Activated naive CD4-positive, alpha-beta T cell treated with anti-CD3 and anti-CD28 coated beads, Interleukin-2, amount 50 U/mL, for 72 hours (primary cell): Measurements from ENCODE around the gene CHD1. TPM values are rescaled to one million over a fixed set of nuclear protein-coding genes. Genes with fewer than 3 reads are reported as not detected.
"Not testable (repeated sequence)": the region's sequence is repeated elsewhere in the genome, so short reads cannot be mapped to it uniquely, and the experiment has no call there.

Experiments
- ATAC-seq, 2 donors: fragments of 150-1000 bp; cut with Tn5 transposase; 2 replicates each; pipeline ENCODE4 v1.10.0; 2021; ENCODE audit warnings: mild to moderate bottlenecking in 2 of 2, moderate library complexity in 2 of 2
- DNase-seq, 2 donors: peaks; one replicate each; pipeline ENCODE4 v3.0.0; 2021 to 2022; ENCODE audit warnings: low spot score in 2 of 2
- H3K27ac Mint-ChIP-seq, 2 donors: one replicate each; pipeline ENCODE4 v1.8.0; 2022; ENCODE audit warnings: mild to moderate bottlenecking in 2 of 2, mixed read lengths in 2 of 2
- H3K36me3 Mint-ChIP-seq, 2 donors: one replicate each; pipeline ENCODE4 v1.8.0; 2022; ENCODE audit warnings: mixed read lengths in 2 of 2
- H3K9me3 Mint-ChIP-seq, 2 donors: one replicate each; pipeline ENCODE4 v1.8.0; 2022; ENCODE audit warnings: mixed read lengths in 2 of 2
- total RNA-seq, 2 donors: library from RNA; stranded (reverse); gene quantifications; one replicate each; pipeline ENCODE4 v1.2.3, GENCODE V29; 2022

Gene CHD1
- total RNA-seq: 10 to 100 TPM; 49.9 to 86.0 TPM

DNA sequence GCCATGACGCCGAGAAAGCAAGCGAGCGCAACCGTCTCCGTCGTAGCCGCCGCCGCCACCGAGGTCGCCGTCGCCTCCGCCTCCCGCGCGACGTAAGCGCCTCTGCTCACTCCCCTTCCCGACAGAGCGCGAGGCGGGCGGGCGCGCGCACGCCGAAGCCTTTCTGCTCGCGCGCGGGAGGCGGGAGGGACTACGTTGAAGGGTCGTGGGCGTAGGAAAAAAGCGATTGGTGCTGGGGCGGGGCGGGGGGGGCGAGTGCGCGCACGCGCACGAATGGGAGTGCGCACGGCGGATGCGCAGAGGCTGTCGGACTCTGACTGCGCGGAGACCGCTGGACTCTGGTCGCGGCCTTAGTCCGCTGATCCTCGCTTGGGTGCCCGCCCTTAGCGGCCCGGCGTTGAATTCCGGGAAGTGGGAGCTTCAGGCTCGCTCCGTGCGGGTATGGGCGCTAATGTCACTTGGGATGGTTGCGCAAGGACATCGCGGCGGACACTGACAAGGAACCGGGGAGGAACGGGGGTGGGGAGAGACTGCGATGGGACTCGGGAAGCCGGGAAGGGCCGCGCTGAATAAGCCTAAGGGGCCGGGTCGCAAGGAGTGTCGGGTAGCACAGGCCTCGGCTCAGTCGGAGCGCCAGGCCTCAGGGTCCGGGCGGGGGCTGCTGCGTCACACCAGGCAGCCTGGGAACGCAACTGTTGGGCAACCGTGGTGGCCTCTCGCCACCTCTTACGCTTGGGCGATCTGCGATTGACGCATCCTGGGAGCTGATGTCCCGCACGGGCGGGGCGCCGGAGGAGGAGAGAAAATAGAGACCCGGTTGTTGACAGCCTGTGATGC, at the start of gene CHD1:
Gene CHD1, minus strand, starts transcription at position 135 of the 837 bp plus-strand sequence. CDS start 2,621 bp downstream, outside the sequence.
- Mint-ChIP-seq H3K27ac (peak within 1 kb of the TSS; percentile 98 to 100), H3K9me3 (peaks cover 4 to 6% of the 10 kb centered on the region in 2 donors), H3K36me3 (peaks cover 22 to 26% of the 10 kb centered on the region in 2 donors)
- ATAC-seq (peak; percentile 75 to 81), DNase-seq (peak; percentile 92 to 96)

DNA sequence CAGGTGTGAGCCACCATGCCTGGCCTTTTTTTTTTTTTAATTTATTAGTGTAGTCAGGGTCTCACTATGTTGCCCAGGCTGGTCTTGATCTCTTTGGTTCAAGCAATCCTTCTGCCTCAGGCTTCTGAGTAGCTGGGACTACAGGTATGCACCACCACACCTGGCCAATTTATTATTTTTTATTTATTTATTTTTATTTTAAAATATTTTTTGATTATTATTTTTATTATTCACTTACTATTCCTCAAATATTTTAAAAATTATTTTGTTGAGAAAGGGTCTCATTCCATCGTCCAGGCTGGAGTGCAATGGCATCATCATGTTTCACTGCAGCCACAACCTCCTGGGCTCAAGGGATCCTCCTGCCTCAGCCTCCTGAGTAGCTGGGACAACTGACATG, 49.7 kb upstream of the CHD1 start:
- no peaks in the 10 kb centered on the region for H3K9me3 Mint-ChIP-seq
- H3K36me3 Mint-ChIP-seq: no peaks in the 10 kb centered on the region
- ATAC-seq (no peak), DNase-seq (no peak)
- H3K27ac Mint-ChIP-seq: no peak overlapping the region

DNA sequence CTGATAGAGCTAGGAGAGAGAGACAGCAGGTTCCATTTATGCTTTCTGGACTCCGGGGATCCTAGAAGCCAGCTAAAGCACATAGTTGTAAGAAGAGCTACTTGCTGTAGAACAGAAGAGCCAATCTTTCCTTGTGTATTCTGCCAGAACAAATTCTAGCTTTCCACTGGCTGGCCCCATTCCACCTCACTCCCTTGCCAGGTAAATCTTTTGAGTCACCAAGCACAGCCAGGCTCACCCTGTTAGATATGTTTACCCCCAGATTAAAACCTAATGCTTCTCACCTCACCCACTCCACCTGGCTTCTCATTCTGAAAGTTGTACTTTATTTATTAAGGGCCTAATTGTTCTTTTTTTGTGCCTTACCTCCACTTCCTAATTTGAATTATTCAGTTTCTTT, 48.9 kb upstream of the CHD1 start:
- no peak for DNase-seq
- Mint-ChIP-seq H3K36me3 (no peaks in the 10 kb centered on the region), H3K27ac (no peak overlapping the region), H3K9me3 (no peaks in the 10 kb centered on the region)
- no peak for ATAC-seq

DNA sequence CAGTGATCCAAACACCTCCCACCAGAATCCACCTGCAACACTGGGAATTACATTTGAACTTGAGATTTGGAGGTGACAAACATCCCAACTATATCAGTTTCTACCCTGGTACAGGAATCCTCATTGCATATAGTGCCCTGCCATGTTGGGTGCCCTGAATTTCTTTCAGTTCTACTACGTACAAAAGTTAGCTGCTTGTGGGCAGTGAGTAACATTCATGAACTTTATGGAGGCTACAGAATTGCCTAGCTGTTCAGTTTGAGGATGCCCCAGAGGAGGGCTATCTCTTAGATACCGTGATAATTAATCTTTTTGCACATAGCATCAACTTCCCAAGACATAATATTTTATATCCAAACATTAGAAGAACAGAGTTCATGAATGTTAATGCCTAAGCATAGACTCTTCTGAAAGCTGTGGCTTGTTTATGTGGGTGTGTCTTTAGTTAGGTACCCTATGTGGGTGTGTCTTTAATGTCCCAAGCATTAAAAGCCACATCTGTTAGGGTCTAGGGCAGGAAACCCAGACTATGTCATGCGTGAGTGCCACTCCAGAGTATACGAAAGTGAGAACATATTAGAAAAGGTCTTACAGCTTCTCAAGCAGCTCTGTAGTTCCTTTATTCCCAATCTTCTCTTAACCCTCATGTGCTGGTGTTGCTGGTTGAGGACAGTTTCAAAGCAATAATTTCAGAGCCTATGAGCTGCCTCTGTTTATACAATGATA, 47.0 kb upstream of the CHD1 start:
- Mint-ChIP-seq H3K36me3 (no peaks in the 10 kb centered on the region), H3K9me3 (no peaks in the 10 kb centered on the region), H3K27ac (no peak overlapping the region)
- ATAC-seq (no peak), DNase-seq (no peak)

DNA sequence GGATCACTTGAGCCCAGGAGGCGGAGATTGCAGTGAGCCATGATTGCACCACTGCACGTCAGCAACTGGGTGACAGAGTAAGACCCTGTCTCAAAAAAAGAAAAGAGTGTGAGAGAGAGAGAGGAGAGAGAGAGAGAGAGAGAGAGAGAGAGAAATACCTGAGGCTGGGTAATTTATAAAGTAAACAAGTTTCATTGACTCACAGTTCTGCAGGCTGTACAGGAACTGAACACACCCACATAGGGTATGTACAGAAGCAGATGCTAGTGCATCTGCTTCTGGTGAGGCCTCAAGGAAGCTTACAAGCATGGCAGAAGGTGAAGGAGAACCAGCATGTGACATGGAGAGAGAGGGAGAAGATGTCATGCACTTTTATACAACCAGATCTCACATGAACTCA, 46.4 kb upstream of the CHD1 start:
- Mint-ChIP-seq H3K36me3 (no peaks in the 10 kb centered on the region), H3K9me3 (no peaks in the 10 kb centered on the region), H3K27ac (peak overlapping the region in 1 of 2 donors; percentile 40)
- ATAC-seq (peak in 1 of 2 donors; percentile 49), DNase-seq (no peak)

DNA sequence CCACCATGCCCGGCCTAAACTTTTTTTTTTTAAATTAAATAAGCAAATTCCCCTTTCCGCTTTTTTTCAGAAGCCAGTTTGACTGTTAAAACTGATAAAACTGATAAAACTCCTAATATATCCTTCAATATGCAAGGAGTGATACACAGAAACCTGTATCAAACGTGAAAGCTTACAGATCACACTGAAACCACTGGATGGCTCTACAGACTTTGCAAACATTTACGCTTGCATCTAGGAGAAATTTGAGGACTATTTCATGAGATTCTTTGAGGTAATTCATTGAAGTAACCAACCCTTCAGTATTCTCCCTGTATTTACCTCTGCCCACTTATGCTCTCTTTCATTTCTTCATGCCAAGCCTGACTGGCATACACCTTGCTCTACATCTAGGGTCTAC, 40.6 kb upstream of the CHD1 start:
- ATAC-seq (no peak), DNase-seq (no peak)
- Mint-ChIP-seq H3K36me3 (peaks cover 0 to 6% of the 10 kb centered on the region in 2 donors), H3K9me3 (peaks cover 0 to 5% of the 10 kb centered on the region in 2 donors), H3K27ac (no peak overlapping the region)

DNA sequence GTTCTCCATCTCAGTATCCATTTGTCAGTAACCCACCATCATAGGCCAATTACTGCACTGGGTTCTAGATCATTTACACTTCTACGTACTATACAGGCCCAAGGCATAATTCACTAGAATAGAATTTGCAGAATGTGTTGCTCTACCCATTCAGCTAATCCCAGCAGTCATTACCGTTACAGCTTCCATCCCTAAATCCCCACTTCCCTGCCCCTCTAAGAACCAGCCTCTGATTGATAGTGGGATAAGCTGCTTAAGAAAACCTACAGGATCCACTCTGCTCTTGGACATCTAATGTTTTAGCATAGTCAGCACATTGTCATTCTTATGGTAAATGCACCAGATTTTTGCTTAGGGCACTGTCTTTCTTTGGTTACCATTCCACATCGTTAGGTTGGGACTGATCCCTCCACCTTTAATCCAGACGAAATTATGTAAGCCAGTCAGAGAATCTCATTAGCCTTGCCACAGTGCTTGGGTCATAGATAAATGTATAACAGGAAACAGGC, 39.3 kb upstream of the CHD1 start:
- Mint-ChIP-seq H3K36me3 (peaks cover 0 to 6% of the 10 kb centered on the region in 2 donors), H3K27ac (no peak overlapping the region), H3K9me3 (peaks cover 0 to 5% of the 10 kb centered on the region in 2 donors)
- DNase-seq: no peak
- no peak for ATAC-seq

DNA sequence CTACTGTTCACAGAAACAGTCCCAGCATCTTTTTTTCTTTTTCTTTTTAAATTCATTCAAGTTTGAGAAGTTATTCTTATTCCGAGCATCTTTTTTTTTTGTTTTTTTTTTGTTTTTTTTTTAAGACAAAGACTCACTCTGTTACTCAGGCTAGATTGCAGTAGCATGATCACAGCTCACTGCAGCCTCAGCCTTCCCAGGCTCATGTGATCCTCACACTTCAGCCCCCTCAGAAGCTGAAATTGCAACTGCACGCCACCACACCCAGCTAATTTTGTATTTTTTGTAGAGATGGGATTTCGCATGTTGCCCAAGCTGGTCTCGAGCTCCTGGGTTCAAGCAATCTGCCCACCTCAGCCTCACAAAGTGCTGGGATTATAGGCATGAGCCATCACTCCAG, 36.4 kb upstream of the CHD1 start:
- Mint-ChIP-seq H3K27ac (no peak overlapping the region), H3K9me3 (peaks cover 0 to 5% of the 10 kb centered on the region in 2 donors), H3K36me3 (peaks cover 0 to 6% of the 10 kb centered on the region in 2 donors)
- ATAC-seq (no peak), DNase-seq (no peak)

DNA sequence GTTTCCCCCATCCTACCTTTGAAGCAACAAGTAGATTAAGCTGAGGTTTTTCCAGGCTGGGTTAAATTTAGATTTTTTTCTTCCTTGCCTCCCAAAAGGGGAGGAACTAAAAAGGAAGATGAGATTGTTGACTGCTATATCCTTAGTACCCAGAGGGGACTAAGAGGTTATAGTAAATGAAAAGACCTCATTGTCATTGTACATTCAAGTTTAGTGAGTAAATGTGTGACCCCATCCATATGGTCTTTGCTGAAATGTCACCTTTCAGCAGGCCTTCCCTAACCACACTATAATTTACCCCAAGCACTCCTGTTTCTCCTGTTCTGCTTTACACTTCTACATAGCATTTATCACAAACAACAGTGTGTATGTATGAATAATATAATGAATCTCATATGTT, 35.8 kb upstream of the CHD1 start:
- no peak for DNase-seq
- no peak overlapping the region for H3K27ac Mint-ChIP-seq
- H3K9me3 Mint-ChIP-seq: peaks cover 0 to 5% of the 10 kb centered on the region in 2 donors
- no peak for ATAC-seq
- H3K36me3 Mint-ChIP-seq: peaks cover 0 to 6% of the 10 kb centered on the region in 2 donors

DNA sequence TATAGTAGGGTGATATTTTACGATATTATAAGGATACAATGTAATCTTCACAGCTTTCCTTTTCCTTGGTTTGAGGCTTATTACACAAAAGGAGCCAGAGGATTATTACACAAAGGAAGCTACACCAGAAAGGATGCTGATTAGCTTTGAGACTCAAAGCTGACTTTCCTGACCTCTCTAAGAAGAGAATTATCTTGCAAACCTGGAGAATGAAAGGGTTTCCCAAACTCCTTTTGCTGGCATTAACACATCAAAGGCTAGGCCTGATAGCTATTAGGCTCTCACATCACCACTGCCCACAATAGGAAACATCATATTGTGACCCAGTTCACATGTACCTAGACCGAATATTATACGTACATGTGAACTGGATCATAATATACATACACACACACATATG, 34.2 kb upstream of the CHD1 start:
- peaks cover 0 to 5% of the 10 kb centered on the region in 2 donors for H3K9me3 Mint-ChIP-seq
- DNase-seq: no peak

DNA sequence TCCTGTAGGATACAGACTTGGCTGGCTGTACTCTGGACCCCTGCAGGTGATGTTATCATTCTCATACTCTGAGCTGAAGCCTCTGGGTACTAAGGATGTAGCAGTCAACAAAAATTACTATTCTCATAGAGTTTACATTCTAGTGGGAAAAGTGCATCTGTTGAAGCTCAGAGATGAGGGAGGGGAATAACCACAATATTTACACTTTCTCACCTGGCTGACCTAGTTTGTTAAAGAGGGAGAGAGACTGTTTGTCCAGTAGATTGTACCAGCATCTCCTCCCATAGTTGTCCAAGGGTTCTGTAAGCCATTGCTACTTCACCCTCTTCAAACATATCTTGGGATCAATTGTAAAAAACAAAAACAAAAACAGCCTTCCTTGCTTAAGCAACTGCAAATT, 33.8 kb upstream of the CHD1 start:
- H3K9me3 Mint-ChIP-seq: peaks cover 0 to 5% of the 10 kb centered on the region in 2 donors
- ATAC-seq (no peak), DNase-seq (no peak)

More for the DNA sequence above, 34.2 kb upstream of the CHD1 start:
- Mint-ChIP-seq H3K36me3 (peaks cover 0 to 6% of the 10 kb centered on the region in 2 donors), H3K27ac (no peak overlapping the region)
- no peak for ATAC-seq

DNA sequence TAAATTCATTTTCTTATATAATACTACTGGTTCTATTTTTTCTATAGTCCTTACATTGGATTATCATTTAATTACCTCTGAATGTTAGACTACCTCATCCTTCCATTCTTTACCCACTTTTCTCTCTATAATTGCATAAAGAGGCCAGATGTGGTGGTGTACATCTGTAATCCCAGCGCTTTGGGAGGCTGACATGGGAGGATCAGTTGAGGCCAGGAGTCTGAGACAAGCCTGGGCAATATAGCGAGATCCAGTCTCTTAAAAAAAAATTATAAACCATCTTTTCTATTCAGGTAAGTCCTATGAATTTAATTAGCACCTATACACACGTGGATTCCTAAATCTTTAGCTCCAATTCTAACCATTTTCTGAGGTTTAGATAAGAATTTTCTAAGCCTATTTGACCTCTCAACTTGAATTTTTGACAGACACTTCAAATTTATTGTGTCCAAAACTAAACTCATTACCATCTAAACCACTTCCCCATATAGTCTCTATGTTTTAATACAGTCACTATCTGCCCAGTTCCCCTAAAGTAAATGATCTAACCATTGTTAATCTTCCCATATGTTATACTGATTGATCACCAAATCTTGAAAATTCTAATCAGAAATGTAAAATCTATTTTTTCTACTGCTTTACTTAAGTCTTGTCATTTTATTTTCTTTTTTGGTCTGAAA, 33.0 kb upstream of the CHD1 start:
- H3K9me3 Mint-ChIP-seq: peaks cover 0 to 5% of the 10 kb centered on the region in 2 donors
- DNase-seq (no peak), ATAC-seq (no peak)
- no peak overlapping the region for H3K27ac Mint-ChIP-seq
- peaks cover 0 to 6% of the 10 kb centered on the region in 2 donors for H3K36me3 Mint-ChIP-seq

More for the DNA sequence above, 33.8 kb upstream of the CHD1 start:
- Mint-ChIP-seq H3K36me3 (peaks cover 0 to 6% of the 10 kb centered on the region in 2 donors), H3K27ac (no peak overlapping the region)

DNA sequence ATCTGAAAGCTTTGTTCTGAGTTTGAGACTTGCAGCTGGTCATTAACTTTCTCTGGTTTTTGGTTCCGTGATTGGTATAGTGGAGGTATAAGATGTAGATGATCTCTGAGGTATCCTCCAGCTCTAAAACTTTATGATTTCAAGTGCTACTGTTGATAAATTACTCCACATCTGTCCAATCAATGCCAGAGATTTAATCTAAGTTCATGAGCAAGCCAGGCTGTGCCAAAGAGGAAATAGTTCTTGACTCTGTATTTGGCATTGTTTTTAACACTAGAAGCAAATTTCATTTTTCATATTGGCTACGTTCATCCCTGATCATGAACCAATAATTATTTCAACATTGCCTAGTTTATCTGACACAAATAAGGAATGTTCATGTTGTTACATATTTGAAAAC, 28.5 kb upstream of the CHD1 start:
- Mint-ChIP-seq H3K36me3 (no peaks in the 10 kb centered on the region), H3K27ac (no peak overlapping the region), H3K9me3 (no peaks in the 10 kb centered on the region)
- ATAC-seq: no peak
- no peak for DNase-seq

DNA sequence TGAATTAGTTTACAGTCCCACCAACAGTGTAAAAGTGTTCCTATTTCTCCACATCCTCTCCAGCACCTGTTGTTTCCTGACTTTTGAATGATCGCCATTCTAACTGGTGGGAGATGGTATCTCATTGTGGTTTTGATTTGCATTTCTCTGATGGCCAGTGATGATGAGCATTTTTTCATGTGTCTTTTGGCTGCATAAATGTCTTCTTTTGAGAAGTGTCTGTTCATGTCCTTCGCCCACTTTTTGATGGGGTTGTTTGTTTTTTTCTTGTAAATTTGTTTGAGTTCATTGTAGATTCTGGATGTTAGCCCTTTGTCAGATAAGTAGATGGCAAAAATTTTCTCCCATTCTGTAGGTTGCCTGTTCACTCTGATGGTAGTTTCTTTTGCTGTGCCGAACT, 27.1 kb upstream of the CHD1 start:
- not testable (repeated sequence) for DNase-seq, ATAC-seq, H3K9me3 Mint-ChIP-seq, H3K27ac Mint-ChIP-seq, H3K36me3 Mint-ChIP-seq

DNA sequence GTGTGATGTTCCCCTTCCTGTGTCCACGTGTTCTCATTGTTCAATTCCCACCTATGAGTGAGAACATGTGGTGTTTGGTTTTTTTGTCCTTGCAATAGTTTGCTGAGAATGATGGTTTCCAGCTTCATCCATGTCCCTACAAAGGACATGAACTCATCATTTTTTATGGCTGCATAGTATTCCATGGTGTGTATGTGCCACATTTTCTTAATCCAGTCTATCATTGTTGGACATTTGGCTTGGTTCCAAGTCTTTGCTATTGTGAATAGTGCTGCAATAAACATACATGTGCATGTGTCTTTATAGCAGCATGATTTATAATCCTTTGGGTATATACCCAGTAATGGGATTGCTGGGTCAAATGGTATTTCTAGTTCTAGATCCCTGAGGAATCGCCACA, 26.7 kb upstream of the CHD1 start:
- not testable (repeated sequence) for H3K36me3 Mint-ChIP-seq, H3K27ac Mint-ChIP-seq, DNase-seq, ATAC-seq, H3K9me3 Mint-ChIP-seq

DNA sequence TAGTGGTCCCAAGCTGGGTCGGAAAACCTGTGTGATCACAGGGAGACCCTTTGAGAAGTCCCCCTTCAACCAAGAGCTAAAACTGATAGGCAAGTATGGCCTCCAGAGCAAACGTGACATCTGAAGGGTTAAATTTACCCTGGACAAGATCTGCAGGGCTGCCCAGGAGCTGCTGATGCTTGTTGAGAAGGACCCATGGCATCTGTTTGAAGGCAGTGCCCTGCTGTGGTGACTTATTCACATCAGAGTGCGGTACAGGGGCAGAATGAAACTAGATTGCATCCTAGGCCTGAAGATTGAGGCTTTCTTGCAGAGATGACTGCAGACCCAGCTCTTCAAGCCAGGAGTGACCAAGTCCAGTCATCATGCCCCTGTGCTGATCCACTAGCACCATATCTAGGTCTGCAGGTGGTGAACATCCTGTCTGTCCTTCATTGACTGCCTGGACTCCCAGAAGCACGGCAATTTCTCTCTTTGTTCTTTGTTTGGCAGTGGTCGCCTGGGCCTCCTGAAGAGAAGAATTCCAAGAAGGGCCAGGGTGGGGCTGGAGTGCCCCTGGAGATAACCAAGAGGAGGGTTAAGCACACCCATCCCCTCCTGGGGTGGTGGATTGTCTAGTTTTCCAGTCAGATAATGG, 25.7 kb upstream of the CHD1 start:
- ATAC-seq: no peak
- no peaks in the 10 kb centered on the region for H3K9me3 Mint-ChIP-seq
- no peak for DNase-seq
- H3K36me3 Mint-ChIP-seq: no peaks in the 10 kb centered on the region
- H3K27ac Mint-ChIP-seq: no peak overlapping the region
